ENCODE measurements around the gene RTKN2.

- TF ChIP-seq CTCF (IDR thresholded peaks at IDR 0.05; ENCODE audit: low read depth, low read length) (no peak), EZH2phosphoT487 (IDR thresholded peaks at IDR 0.05; ENCODE audit: low read depth) (no peak)
Measured at GRCh38 chr10:62170732-62171131, 97.9 kb downstream of the RTKN2 start.
